Activated CD8-positive, alpha-beta memory T cell treated with anti-CD3 and anti-CD28 coated beads, Interleukin-2, amount 50 U/mL, for 24 hours (primary cell): ENCODE data around the gene NGEF.
"Not testable (repeated sequence)": the region's sequence is repeated elsewhere in the genome, so short reads cannot be mapped to it uniquely, and the experiment has no call there.

Experiments
- DNase-seq: peaks from one replicate; pipeline ENCODE4 v3.0.0-alpha.2; 2020; ENCODE audit errors: extremely low read depth

The NGEF gene

DNA sequence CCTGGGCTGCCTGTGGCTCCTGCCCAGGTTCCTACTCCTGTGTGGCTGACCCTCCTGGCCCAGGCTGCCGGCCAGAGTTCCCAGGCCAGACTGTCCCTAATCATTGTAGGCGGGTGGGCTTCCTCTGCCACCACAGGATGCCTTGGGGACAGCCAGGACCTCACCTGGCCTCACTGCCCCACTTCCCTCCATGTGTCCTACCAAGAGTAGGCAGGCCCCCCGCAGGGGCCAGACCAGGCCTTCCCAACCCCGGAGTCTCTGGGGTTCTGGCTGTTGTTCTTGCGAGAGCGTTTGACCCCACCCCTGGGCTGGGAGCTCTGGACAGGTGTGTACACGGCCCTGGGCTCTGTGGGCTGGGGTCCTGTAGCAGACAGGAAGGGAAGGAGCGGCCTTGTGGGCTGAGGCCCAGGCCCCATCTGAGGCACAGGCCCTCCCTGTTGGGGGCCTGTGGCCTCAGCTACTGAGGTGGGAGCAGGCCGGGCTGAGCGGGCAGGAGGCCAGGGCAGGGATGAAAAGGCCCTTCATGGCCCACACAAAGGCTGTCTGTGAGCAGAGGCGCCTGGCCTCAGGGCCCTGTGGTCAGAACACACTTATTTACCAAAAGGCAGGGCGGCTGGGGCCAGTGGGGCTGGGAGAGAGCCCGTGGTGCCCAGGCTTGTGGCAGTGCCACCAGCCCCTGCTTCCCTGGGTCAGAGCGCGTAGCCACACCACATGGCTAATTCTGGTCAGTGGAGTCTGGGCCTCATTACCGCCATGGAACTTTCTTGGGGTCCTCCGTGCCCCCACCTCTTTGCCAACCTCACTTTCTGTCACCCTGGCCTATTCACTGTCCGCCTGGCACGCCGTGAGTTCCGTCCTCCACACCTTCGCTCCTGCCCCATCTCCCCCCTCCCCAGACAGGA, 141.0 kb downstream of the NGEF start:
- DNase-seq = no peak

DNA sequence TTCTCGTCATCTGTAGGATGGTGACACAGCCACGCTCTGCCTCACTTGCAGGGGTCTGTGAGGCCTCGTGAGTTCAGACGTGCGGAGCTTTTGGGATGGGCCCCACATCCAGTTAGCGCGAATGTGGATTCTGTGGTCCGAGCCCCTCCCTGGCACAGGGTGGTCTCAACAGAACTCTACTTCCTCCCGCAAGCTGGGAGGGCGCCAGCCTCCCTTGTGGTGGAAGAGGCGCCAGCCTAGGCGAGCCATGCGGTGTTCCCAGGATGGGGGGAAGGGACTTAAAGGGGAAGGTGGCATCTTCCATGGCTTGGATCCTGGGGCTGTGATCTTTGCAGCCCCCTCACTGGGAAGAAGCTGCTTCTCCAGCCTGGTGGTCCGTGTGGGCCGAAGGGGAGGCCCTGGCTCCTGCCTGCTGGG, 141.6 kb downstream of the NGEF start:
- no peak for DNase-seq

- DNase-seq = no peak
These were observed 142.2 kb downstream of the NGEF start for GRCh38 chr2:232870766-232871371.

GRCh38 chr2:232870018-232870765, 142.9 kb downstream of the NGEF start, which contains the start of gene SNORC:
Gene SNORC, plus strand, starts transcription at chr2:232870264. Its CDS starts 78 bp downstream, at chr2:232870342.
- no peak for DNase-seq

GRCh38 chr2:232869138-232870017, 143.7 kb downstream of the NGEF start:
- DNase-seq = no peak

- DNase-seq = no peak
These were observed 147.0 kb downstream of the NGEF start for GRCh38 chr2:232866104-232866503.

DNA sequence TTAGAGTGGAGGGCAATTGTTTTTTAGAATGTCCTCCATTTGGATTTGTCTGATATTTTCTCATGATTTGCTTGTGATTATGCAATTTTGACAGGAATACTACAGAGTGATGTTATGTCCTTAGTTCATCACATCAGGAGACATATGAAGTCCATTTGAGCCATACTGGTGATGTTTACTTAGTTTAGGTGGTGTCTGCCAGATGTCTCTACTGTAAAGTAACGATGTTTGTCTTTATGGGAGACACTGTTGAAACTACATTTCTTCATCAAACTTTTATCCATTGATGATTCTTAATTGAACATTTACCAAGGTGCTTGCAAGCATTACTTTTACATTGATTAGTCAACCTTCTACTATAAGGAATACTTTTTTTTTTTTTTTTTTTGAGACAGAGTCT, 147.9 kb downstream of the NGEF start:
- DNase-seq = no peak

GRCh38 chr2:232863996-232864395, 149.1 kb downstream of the NGEF start:
- DNase-seq = no peak

- DNase-seq = no peak
These were observed 151.7 kb downstream of the NGEF start for GRCh38 chr2:232861353-232861752.

GRCh38 chr2:232860593-232861241, 152.3 kb downstream of the NGEF start:
- no peak for DNase-seq

GRCh38 chr2:232859385-232859916, 153.6 kb downstream of the NGEF start:
- DNase-seq = no peak

DNA sequence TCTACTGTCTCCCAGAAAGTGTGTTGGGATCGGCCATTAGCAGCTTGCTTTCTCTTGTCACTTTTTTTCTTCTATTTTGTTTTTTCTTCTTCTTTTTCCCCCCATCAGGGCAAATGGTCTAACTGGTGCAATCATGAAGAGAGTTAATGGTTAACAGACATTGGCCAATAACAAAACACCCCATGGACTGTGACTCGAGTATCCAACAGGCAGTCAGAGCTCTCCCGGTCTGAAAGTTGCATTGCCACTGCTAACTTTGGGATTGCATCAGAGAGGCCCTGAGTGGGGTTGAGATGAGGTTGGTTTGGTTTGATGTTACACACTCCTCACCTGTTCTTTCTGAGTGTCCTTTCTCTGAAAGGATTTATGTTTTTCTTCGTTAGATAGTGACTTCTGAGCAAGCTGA, 155.9 kb downstream of the NGEF start:
- no peak for DNase-seq

DNA sequence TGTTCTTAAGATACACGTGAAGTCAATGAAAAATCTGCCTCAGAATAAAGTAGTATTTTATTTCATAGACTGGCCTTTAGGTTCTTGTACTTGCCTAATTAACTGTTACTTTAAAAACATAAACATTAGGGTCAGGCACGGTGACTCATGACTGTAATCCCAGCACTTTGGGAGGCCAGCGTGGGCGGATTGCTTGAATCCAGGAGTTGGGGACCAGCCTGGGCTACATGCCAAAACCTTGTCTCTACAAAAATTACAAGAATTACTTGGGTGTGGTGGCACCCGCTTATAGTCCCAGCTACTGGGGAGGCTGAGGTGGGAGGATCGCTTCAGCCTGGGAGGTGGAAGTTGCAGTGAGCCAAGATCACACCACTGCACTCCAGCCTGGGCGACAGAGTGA, 159.0 kb downstream of the NGEF start:
- no peak for DNase-seq

GRCh38 chr2:232852676-232853075, 160.4 kb downstream of the NGEF start:
- no peak for DNase-seq

DNA sequence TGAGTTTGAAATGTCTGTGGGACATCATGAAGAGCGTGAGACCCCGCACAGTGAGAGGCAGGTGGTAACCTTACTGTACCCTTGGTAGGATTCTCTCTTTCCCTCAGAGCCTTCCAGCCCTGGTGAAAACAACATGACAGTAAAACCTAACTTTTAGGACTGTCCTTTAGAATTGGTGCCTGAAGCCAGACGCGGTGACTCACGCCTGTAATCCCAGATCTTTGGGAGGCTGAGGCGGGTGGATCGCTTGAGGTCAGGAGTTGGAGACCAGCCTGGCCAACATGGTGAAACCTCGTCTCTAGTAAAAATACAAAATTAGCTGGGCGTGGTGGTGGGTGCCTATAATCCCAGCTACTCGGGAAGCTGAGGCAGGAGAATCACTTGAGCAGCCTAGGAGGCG, 161.0 kb downstream of the NGEF start:
- DNase-seq = not testable (repeated sequence)

DNA sequence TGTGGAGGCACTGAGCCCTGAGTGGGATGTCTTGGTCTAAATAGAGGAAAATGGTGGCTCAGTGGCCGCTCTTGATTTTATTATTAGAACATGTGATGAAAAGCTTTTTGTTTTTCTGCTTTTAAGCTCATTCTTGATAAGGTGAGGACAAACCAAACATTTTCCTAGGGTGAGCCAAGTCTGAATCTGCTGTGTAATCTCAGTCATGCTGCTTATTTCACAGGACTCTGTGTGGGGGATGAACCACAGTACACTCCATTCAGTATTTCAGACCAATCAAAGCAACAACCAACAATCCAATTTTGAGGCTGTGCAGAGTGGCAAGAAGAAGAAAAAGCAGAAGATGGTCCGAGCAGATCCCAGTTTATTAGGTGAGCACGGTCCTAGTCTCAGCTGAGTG, 163.0 kb downstream of the NGEF start:
- no peak for DNase-seq

DNA sequence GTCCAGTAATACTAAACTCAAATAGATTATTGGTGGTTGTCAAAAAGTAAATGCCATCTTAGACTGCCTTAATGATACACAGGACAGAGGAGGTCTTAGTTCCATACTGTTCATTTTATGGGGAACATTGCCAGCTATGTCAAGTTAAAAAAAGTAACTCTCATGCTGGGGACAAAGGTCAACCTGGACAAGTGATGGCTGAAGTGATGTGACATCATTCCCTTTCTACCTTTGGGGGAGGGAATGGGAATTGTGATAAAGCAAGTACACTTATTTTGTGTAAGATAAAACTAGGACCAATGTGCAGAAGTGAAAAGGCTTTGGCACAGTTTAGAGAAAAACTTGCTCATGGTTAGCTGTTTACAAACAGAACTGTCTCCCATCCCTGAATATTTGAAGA, 167.0 kb downstream of the NGEF start:
- no peak for DNase-seq

GRCh38 chr2:232843834-232844233, 169.2 kb downstream of the NGEF start:
- DNase-seq = no peak

GRCh38 chr2:232842689-232843088, 170.4 kb downstream of the NGEF start:
- DNase-seq = no peak

DNA sequence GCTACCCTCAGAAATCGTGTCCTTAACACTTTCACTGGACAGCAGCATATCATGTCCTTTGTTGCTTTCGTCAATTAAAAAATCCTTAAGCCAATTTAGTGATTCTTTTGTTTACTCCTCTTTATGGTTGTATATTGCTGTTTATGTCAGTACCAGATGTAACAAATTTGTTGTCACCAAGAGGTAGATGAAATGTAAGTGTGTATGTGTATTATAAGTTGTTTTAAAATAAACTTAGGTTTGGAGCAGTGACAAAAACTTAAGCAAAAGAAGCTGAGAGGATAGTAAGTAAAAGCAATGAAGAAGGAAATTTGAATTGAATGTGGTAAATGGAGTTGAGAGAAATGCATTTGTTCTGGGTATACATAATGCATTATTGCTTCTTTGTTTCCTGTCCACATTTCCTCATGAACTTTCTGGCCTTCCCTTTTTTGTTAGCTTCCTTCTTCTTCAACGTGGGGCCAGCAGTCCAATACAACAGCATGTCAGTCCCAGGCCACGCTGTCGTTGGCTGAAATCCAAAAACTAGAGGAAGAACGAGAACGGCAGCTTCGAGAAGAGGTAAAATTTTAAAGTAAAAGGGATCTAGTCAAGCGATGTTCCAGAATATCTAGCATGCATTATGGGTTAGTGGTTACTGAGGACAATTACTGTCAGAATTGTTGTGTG, 173.5 kb downstream of the NGEF start:
- no peak for DNase-seq
